H9 (cell line): ENCODE results near the gene RFPL1. TPM values are rescaled to one million over a fixed set of nuclear protein-coding genes. Genes with fewer than 3 reads are reported as not detected.

Source experiments
- DNase-seq: peaks from one replicate; pipeline ENCODE4 v3.0.0-alpha.2; 2017
- H2AFZ ChIP-seq: one replicate; pipeline ENCODE4 v1.6.1; 2013; ENCODE audit warnings: mild to moderate bottlenecking, low read length, control low read depth, moderate library complexity
- H2AK5ac ChIP-seq: 2 replicates; pipeline ENCODE4 v1.6.1; 2013; ENCODE audit warnings: low read length, control low read depth, mixed read lengths; ENCODE audit not compliant: insufficient read length
- H2BK120ac ChIP-seq: one replicate; pipeline ENCODE4 v1.6.1; 2013; ENCODE audit warnings: low read depth, mild to moderate bottlenecking, low read length, control low read depth, inconsistent platforms; ENCODE audit not compliant: poor library complexity, severe bottlenecking
- H2BK12ac ChIP-seq: 2 replicates; pipeline ENCODE4 v1.6.1; 2013; ENCODE audit warnings: low read length, control low read depth, mixed read lengths, low read depth; ENCODE audit not compliant: insufficient read length
- H2BK15ac ChIP-seq: 2 replicates; pipeline ENCODE4 v1.6.1; 2013; ENCODE audit warnings: low read depth, low read length, control low read depth
- H2BK20ac ChIP-seq: one replicate; pipeline ENCODE4 v1.6.1; 2013; ENCODE audit warnings: low read depth, mild to moderate bottlenecking, low read length, control low read depth, inconsistent platforms; ENCODE audit not compliant: poor library complexity, severe bottlenecking
- H2BK5ac ChIP-seq: 2 replicates; pipeline ENCODE4 v1.6.1; 2013; ENCODE audit warnings: low read length, control low read depth, mixed read lengths; ENCODE audit not compliant: insufficient read length
- H3K14ac ChIP-seq: 2 replicates; pipeline ENCODE4 v1.6.1; 2013; ENCODE audit warnings: low read length, control low read depth; ENCODE audit not compliant: insufficient read depth
- H3K18ac ChIP-seq: 2 replicates; pipeline ENCODE4 v1.6.1; 2013; ENCODE audit warnings: low read depth, mild to moderate bottlenecking, mixed read lengths, low read length, control low read depth; ENCODE audit not compliant: insufficient read length
- H3K23ac ChIP-seq: 2 replicates; pipeline ENCODE4 v1.6.1; 2013; ENCODE audit warnings: low read length, control low read depth, mixed read lengths, low read depth; ENCODE audit not compliant: insufficient read length
- H3K23me2 ChIP-seq: 2 replicates; pipeline ENCODE4 v1.6.1; 2013; ENCODE audit warnings: low read depth, mild to moderate bottlenecking, mixed read lengths, low read length, control low read depth; ENCODE audit not compliant: insufficient read length, poor library complexity, severe bottlenecking
- H3K27ac ChIP-seq: 2 replicates; pipeline ENCODE4 v1.5.1; 2013; ENCODE audit warnings: low read length, control low read depth, mixed read lengths, low read depth; ENCODE audit not compliant: insufficient read length
- H3K27me3 ChIP-seq: 2 replicates; pipeline ENCODE4 v1.6.1; 2013; ENCODE audit warnings: low read length, control low read depth, inconsistent platforms; ENCODE audit not compliant: insufficient read depth
- H3K4ac ChIP-seq: 2 replicates; pipeline ENCODE4 v1.6.1; 2013; ENCODE audit warnings: low read depth, mild to moderate bottlenecking, control low read depth, inconsistent platforms, low read length, moderate library complexity
- H3K4me1 ChIP-seq: 2 replicates; pipeline ENCODE4 v1.6.1; 2013; ENCODE audit warnings: low read length, control low read depth, inconsistent platforms; ENCODE audit not compliant: insufficient read depth
- H3K4me2 ChIP-seq: 2 replicates; pipeline ENCODE4 v1.6.1; 2013; ENCODE audit warnings: low read length, control low read depth, mixed read lengths; ENCODE audit not compliant: insufficient read length, insufficient read depth
- H3K56ac ChIP-seq: 2 replicates; pipeline ENCODE4 v1.6.1; 2013; ENCODE audit warnings: low read depth, mild to moderate bottlenecking, mixed read lengths, low read length, control low read depth; ENCODE audit not compliant: insufficient read length
- H3K79me1 ChIP-seq: 2 replicates; pipeline ENCODE4 v1.6.1; 2013; ENCODE audit warnings: low read depth, mild to moderate bottlenecking, moderate library complexity, low read length, control low read depth, inconsistent platforms; ENCODE audit not compliant: insufficient read depth, poor library complexity, severe bottlenecking
- H3K79me2 ChIP-seq: 2 replicates; pipeline ENCODE4 v1.6.1; 2013; ENCODE audit warnings: low read length, control low read depth, inconsistent platforms; ENCODE audit not compliant: insufficient read depth
- H3K9ac ChIP-seq: 2 replicates; pipeline ENCODE4 v1.6.1; 2013; ENCODE audit warnings: low read length, control low read depth, mixed read lengths; ENCODE audit not compliant: insufficient read length; ENCODE audit errors: extremely low read depth
- H3K9me3 ChIP-seq: one replicate; pipeline ENCODE4 v1.6.1; 2013; ENCODE audit warnings: low read depth, low read length, inconsistent platforms; ENCODE audit not compliant: control insufficient read depth
- H3T11ph ChIP-seq: one replicate; pipeline ENCODE4 v1.6.1; 2013; ENCODE audit warnings: mild to moderate bottlenecking, low read length, control low read depth, inconsistent platforms
- H4K20me1 ChIP-seq: one replicate; pipeline ENCODE4 v1.6.1; 2013; ENCODE audit not compliant: control insufficient read depth, insufficient read length, insufficient read depth
- H4K5ac ChIP-seq: 2 replicates; pipeline ENCODE4 v1.6.1; 2013; ENCODE audit warnings: low read depth, mild to moderate bottlenecking, mixed read lengths, low read length, control low read depth; ENCODE audit not compliant: insufficient read length
- H4K8ac ChIP-seq: replicated peaks from 2 replicates; pipeline ENCODE4 v1.6.1; 2013; ENCODE audit warnings: low read length, control low read depth, mixed read lengths, low read depth; ENCODE audit not compliant: insufficient read length
- H4K91ac ChIP-seq: 2 replicates; pipeline ENCODE4 v1.6.1; 2013; ENCODE audit warnings: low read depth, mild to moderate bottlenecking, moderate library complexity, mixed read lengths, low read length, control low read depth; ENCODE audit not compliant: insufficient read length
- H3K27ac Mint-ChIP-seq, 3 experiments: 2 replicates in 2 of 3; 3 replicates in 1 of 3; pipeline ENCODE4 v1.8.0; 2020 to 2021; ENCODE audit warnings: mixed read lengths in 3 of 3, mild to moderate bottlenecking in 1 of 3, moderate library complexity in 1 of 3
- H3K27me3 Mint-ChIP-seq: 2 replicates; pipeline ENCODE4 v1.8.0; 2021; ENCODE audit warnings: low read depth, mild to moderate bottlenecking, moderate library complexity, mixed read lengths
- H3K36me3 Mint-ChIP-seq, 3 experiments: 2 replicates in 2 of 3; 3 replicates in 1 of 3; pipeline ENCODE4 v1.8.0; 2020 to 2021; ENCODE audit warnings: low read depth in 3 of 3, mixed read lengths in 3 of 3; ENCODE audit not compliant: insufficient read depth in 1 of 3
- H3K4me1 Mint-ChIP-seq, 2 experiments: 2 replicates each; pipeline ENCODE4 v1.8.0; 2020; ENCODE audit warnings: mixed read lengths in 2 of 2
- H3K4me3 Mint-ChIP-seq, 2 experiments: 2 replicates in 1 of 2; 3 replicates in 1 of 2; pipeline ENCODE4 v1.8.0; 2020 to 2021; ENCODE audit warnings: mild to moderate bottlenecking in 2 of 2, mixed read lengths in 2 of 2, moderate library complexity in 1 of 2
- H3K9me3 Mint-ChIP-seq, 2 experiments: 2 replicates in 1 of 2; 3 replicates in 1 of 2; pipeline ENCODE4 v1.8.0; 2020; ENCODE audit warnings: mild to moderate bottlenecking in 2 of 2, mixed read lengths in 2 of 2, moderate library complexity in 1 of 2
- CTCF ChIP-seq: fragments of 200-600 bp; sonication (generic); conservative IDR thresholded peaks from 3 replicates; pipeline ENCODE4 v1.8.0; 2021; ENCODE audit warnings: antibody characterized with exemption, mild to moderate bottlenecking
- total RNA-seq: library from RNA; stranded (reverse); gene quantifications from 2 replicates; pipeline ENCODE4 v1.2.1, GENCODE V29; 2021

RFPL1 gene
- total RNA-seq, 1 experiment from 2014 or later, result not detected

DNA sequence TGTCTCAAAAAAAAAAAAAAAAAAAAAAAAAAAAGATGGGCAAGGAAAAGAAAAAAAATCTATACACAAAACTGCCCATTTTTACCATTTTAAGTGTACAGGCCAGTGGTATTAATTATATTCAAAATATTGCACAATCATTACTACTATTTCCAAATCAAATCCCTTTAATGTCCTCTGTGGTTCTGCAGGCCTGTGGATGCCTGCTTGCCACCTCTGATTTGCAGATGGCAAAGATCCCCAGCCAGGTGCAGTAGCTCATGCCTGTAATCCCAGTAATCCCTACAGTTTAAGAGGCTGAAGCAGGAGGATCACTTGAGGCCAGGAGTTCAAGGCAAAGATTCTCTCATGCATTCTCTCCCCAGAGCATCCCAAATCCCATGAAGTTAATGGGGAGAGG lies 20.2 kb downstream of the RFPL1 start:
- no peaks in the 10 kb centered on the region for H3K9me3 Mint-ChIP-seq
- Histone ChIP-seq H3K9ac (no peak overlapping the region), H2BK120ac (no peak overlapping the region), H3K4ac (no peak overlapping the region), H3K9me3 (no peaks in the 10 kb centered on the region), H4K8ac (no peak overlapping the region), H4K91ac (no peak overlapping the region), H3K79me2 (no peaks in the 10 kb centered on the region), H4K20me1 (no peaks in the 10 kb centered on the region), H2BK20ac (no peak overlapping the region), H2BK15ac (no peak overlapping the region), H4K5ac (no peak overlapping the region), H3K27me3 (no peaks in the 10 kb centered on the region), H2BK5ac (no peak overlapping the region), H3K23ac (no peak overlapping the region), H3T11ph (no peak overlapping the region), H2BK12ac (no peak overlapping the region), H3K18ac (no peak overlapping the region), H3K23me2 (no peaks in the 10 kb centered on the region), H2AFZ (no peak overlapping the region), H2AK5ac (no peak overlapping the region), H3K14ac (no peak overlapping the region), H3K4me1 (no peaks in the 10 kb centered on the region; the same call in 1 of the 2 replicates), H3K56ac (no peak overlapping the region), H3K4me2 (no peak overlapping the region), H3K27ac (no peak overlapping the region), H3K79me1 (no peaks in the 10 kb centered on the region)
- no peak for TF ChIP-seq CTCF
- H3K27ac Mint-ChIP-seq, result no peak overlapping the region
- DNase-seq, result no peak
- no peaks in the 10 kb centered on the region for H3K27me3 Mint-ChIP-seq
- H3K36me3 Mint-ChIP-seq, result no peaks in the 10 kb centered on the region
- peaks cover 3 to 16% of the 10 kb centered on the region in 2 experiments; a peak in 3 of 4 replicates for H3K4me1 Mint-ChIP-seq
- H3K4me3 Mint-ChIP-seq, result no peak overlapping the region
